IPS DF 19.7 (cell line): Measurements from ENCODE around the gene ADAMTS8.

Source experiments
- DNase-seq: peaks from one replicate; pipeline ENCODE4 v3.0.0-alpha.2; 2013; ENCODE audit warnings: low read depth, low spot score

ADAMTS8 gene

GRCh38 chr11:130418756-130419155 lies 9.7 kb downstream of the ADAMTS8 start:
- no peak for DNase-seq

DNA sequence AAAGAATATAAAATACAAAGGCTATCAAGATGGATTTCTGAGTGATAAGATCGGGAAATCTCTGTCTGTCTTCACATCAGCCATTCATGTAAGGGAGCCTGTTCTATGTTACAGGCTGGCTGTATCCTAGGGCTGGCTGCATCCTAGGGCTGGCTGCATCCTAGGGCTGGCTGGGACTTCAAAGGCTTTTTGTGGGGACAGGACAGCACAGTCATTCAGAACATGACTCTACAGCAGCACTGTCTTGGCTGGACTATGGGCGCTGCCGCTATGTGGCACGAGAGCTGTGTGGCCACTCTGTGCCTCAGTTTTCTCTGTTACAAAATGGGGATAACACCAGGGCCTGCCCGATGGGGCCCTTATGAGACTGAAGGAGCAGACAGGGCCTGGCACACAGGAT lies 10.2 kb downstream of the ADAMTS8 start:
- no peak for DNase-seq

DNA sequence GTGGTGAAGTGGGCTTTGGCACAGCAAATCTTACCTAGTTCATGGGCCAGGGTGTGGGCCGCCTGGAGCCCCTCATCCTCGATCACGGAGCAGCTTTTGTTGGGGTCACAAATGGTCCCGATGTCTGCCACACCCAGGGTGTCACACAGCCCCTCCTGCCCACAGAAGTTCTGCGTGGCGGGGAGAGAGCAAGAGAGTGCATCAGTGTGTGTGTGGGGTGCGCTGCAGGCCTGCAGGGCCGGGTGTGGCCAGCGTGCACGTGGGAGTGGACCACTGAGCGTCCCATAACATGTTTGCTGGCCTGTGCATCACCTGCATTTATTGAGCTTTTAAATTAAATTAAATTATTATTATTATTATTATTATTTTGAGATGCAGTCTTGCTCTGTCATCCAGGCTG lies 11.5 kb downstream of the ADAMTS8 start:
- no peak for DNase-seq

DNA sequence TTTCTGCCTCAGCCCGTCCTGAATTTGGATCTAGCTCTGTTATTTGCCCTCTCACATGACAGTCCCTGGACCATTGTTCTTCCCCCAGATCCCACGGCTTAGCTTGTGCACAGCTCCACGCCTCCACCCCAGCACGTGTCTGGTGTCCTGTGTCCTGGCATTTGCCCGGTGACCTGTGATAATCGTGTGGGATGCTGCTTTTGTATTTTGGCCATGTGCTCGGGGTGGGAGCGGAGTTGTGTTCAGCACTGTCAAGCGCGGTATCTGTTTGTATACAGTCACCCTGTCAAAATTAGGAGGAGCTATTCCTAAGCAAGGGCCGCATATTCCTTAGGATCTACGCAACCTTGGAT lies 11.9 kb downstream of the ADAMTS8 start:
- no peak for DNase-seq

DNA sequence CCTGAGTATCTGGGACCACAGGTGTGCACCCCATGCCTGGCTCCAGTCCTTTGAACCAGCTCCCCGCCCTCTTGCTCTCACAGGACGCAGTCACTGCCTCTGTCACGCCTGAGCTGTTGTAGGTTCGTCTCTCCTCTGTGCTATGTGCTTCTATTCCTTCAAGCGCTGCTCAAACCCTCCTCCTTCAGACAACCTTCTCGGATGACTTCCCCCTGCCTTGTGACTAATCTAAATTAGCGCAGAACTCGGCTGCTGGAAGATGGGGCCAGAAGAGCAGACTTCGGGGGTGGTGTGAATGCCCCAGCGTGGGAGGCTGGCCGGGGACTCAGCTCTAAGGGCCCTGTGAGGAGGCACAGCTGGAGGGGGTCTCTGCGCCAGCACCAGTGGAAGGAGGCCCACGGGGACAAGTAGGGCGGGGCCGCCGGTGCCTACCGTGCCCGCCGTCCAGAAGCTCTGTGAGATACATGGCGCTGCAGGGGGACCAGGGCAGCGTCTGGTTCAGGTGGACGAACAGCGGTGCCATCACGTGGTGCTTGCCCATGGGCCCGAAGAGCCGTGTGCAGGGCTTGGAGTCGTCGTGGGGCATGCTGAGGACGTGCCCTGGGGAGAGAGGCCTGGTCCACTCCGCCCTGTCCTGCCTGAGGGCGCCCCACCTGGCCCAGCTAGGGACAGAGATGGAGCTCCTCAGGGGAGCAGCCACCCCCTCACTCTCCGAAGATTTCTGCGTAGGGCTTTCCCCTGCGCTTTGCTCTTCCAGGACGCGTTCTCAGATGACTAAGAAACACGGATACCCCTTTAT lies 12.5 kb downstream of the ADAMTS8 start:
- no peak for DNase-seq

GRCh38 chr11:130414107-130415080 lies 14.0 kb downstream of the ADAMTS8 start:
- DNase-seq = no peak

DNA sequence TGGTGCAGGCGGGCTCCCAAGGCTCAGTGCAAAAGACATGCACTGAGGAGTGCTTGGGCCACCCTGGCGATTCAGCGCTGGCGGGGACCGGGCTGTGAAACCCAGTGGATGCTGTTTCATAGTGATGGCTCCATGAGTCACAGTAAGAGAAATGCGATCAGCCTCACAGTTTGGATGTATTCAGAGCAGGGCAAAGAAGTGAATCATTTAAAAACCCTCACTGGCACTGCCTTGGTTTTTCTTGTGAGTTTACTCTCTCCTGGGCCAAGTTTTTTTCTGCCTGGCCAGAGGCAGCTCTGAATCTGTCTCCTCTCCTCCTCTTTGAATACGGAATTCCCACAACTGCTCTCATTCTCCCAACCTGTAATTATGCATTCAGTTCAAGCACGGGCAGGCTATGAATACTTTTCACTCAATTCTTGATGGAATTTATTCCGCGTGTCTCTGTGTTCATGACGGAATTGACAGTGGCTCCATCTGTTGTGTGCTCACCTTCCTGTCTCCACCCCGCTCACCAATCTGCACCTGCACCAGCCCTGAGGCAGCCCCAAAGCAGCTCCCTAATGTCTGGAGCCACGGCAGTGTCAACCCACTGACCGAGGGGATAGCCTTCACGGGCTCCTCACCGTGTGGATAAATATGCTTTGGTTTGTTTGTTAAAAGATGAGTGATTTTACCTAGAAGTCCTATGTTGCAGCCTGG lies 14.9 kb downstream of the ADAMTS8 start:
- DNase-seq = no peak

- DNase-seq = no peak
Observed at GRCh38 chr11:130411223-130411622, 17.2 kb downstream of the ADAMTS8 start.

DNA sequence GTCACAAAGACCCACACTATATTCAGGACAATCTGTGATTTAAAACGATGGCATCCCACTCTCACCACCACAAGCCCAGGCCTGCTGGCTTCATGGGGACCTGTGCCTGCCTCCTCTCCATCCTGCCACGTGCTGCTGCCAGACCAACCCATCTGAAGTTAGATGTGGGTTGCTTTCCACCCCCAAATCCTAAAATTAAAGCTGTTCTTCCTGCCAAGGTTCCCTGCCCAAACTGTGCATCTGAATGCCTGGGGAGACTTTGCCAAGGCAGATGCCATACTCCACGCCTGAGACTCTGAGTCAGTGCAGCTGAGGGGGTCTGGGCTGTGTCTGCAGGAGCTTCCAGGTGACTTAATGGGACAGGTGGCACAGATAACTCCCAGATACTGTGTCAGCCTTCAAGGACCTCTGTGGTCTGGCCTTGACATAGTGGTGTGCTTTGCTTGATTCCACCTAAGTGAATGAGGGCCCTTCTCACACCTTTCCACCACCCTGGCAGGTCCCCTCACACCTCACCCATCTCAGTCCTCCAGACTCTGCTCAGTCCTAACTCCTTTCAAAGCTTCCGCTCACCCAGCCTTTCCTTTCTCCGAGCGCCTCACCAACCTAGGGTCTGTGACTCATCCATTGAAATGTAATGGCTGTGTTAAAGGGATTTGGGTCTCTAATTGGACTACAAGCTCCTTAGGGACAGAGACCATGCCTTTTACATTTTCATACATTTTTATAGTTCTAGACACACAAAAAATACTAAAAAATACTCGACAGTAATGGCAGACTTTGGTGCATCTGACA lies 18.6 kb downstream of the ADAMTS8 start:
- no peak for DNase-seq

GRCh38 chr11:130408901-130409300 lies 19.5 kb downstream of the ADAMTS8 start:
- no peak for DNase-seq

DNA sequence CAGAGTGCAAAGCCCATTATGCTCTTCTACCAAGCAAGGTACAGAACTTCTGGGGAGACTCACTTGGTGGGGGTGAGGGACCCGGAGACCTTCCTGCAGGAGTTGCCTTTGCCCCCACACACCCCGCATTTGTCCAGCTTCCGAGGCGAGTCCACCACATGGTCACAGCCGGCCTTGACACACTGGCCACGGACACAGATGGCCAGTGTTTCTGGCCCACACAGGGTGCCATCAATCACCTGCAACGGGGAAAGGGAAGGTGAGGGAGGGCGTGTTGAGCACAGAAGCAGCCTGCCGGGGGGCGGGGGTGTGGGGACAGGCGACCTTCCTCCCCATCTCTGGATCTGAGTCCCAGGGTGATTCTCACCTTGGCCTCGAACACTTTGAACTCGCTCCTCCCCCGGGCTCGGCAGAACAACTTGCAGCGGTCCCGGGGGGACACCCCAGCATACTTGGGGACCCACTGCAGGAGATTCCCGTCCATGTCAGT lies 20.0 kb downstream of the ADAMTS8 start:
- no peak for DNase-seq

- DNase-seq = no peak
Observed at GRCh38 chr11:130407978-130408377, 20.4 kb downstream of the ADAMTS8 start.

DNA sequence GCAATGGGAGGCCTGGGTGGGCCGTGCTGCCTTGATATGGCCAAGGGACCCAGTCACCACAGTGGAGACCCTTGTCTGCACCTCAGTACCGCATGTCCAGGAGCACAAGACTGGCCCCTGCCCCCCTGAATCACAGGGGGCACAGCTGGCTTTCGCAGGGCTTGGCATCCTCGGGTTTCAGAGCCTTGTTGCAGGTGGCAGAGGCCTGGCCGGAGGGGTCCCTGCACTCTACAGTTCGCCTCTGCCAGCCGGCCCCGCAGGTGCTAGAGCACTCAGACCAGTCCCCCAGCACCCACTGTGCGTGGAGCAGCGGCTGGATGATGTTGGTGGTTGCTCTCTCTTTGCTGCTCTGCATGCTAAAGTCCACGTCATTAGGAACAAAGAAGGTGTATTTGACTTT lies 23.0 kb downstream of the ADAMTS8 start:
- DNase-seq = no peak

DNA sequence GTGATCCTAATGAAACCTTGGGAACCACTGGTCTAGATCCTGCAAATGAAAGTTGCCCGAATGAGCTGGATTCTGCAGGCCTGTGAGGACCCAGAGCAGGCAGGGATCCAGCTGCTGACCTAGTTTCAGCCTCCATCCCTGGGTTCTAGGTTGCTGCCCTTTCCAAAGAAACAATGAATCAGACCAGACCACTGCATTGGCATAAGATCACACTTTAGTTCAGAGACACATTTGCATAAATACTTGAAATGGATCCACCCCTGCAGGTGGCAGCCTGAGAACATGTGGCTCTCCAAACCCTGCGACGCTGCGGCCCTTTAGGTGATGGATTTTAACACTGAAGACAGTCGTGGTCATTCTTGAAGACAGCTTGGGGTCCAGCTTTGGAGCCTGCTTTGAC lies 23.7 kb downstream of the ADAMTS8 start:
- no peak for DNase-seq

GRCh38 chr11:130403967-130404366 lies 24.4 kb downstream of the ADAMTS8 start:
- peak; percentile 95 for DNase-seq

- DNase-seq = no peak
Observed at GRCh38 chr11:130403271-130403804, 25.1 kb downstream of the ADAMTS8 start.

DNA sequence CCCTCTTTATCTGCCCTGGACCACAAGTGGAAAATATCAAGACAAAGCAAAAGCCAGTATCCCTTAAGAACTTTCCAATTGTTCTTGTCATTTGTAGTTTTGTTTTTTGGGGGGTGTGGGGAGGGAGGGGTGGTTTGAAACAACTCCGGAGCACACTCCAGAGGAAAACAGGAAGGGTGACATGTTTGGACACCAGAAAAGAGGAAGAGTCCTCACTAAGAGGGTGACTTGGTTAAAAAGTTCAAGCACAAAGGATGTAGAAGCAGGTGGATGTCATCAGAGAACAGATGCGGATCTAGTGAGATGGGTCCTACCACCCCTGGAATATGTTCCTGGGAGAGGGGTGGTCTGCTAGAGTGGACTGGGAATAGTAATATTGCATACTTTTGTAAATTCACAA lies 25.8 kb downstream of the ADAMTS8 start:
- no peak for DNase-seq

DNA sequence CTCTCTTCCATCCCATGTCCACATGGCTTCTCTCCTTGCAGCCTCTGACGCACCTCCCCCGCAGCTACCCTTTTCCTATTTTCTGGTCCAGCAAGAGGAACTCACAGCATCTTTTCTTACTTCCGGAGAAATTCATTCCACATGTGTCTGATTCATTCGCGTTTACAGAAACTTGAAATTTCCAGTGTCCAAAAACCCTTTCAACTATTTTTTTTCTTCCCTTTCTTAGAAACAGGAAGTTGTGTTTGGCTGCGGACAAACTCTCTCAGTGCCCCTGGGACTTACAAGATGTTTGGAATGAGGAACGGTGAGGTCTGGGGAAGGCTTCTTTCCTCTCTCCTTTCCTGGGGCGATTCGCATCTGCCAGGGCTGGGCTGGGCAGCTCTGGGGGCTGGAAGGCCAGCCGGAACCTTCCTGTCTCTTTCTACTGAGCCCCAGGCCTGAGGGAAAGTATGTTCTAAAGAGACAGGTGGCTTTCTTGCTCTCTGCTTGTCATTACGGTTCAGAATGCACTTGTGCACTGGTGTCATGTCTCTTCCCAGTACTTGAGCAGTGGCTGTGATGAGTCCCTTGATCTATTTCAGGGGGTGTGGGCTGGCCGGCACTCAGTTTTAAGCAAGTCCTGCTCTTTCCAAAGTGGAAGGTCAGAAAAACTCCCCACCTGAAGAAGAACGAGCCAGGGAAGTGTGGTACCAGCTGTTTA lies 27.5 kb downstream of the ADAMTS8 start:
- DNase-seq = no peak

DNA sequence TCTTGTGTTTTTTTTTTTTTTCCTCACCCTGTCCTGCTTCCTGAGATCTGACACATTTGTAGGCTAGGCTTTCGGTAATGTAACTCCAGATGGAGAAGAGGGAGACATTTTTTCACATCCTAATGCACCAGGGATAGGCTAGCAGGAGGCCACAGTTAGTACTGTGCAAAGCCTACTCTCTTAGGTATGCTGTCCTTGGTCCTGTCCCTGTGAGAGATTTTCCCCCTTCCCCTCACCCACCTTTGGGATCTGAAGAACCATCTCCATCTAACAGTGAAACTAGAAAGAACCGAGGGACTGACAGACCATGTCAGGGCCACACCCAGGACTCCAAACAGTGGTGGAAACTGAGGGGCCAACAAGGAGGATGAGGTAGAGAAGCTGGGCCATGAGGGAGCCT lies 29.2 kb downstream of the ADAMTS8 start:
- no peak for DNase-seq

DNA sequence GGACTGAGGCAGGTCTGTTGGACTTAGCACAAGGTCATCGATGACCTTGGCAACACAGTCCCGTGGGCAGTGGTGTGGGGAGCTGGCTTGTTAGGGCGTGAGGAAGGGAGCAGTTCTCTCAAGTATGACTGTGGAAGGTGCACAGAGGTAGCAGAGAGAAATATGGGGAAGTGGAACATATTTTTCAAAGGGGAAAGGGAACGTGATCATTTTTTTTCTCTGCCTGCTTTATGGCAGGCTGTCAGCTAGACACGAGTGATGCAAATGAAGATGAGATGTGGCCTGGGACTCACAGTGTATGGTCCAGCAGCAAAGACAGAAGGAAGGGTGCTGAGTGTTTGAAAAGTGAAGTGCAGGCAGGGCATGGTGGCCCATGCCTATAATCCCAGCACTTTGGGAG lies 30.6 kb downstream of the ADAMTS8 start:
- DNase-seq = no peak
